Measurements from ENCODE around the gene ADGRD2. TPM values are rescaled to one million over a fixed set of nuclear protein-coding genes. Genes with fewer than 3 reads are reported as not detected.

Gene ADGRD2
- total and polyA plus RNA-seq, 7 experiments from 2014 or later: not detected

GRCh38 chr9:124521142-124521541 lies 70.9 kb downstream of the ADGRD2 start:
- POLR2A ChIA-PET: no interaction called here
- no peak overlapping the region for H3K27ac Mint-ChIP-seq

GRCh38 chr9:124522121-124523098 lies 72.2 kb downstream of the ADGRD2 start:
- peaks cover 0 to 6% of the 10 kb centered on the region in 2 donors for H3K27me3 ChIP-seq (ENCODE audit: control insufficient read depth in 2 of 2, insufficient read depth in 2 of 2, low read length in 2 of 2)
- Mint-ChIP-seq H3K4me1 (no peaks in the 10 kb centered on the region), H3K4me3 (no peak overlapping the region), H3K27ac (no peak overlapping the region), H3K36me3 (no peaks in the 10 kb centered on the region), H3K9me3 (no peaks in the 10 kb centered on the region), H3K27me3 (peaks cover 0 to 25% (median 6%) of the 10 kb centered on the region in 5 donors)
- no peak for ATAC-seq
- H3K4me1 ChIP-seq (ENCODE audit: control insufficient read depth in 2 of 2, insufficient read depth in 2 of 2, low read length in 2 of 2): no peaks in the 10 kb centered on the region
- no peak for DNase-seq
- CTCF ChIA-PET: no interaction called here
- no peaks in the 10 kb centered on the region for H3K9me3 ChIP-seq (ENCODE audit: control insufficient read depth in 2 of 3, low read length in 3 of 3)
- H3K4me3 ChIP-seq (ENCODE audit: low read length): no peak overlapping the region
- POLR2A ChIA-PET: no interaction called here
- no peaks in the 10 kb centered on the region for H3K36me3 ChIP-seq (ENCODE audit: control insufficient read depth in 2 of 3, insufficient read depth in 3 of 3, low read length in 3 of 3)
- no peak overlapping the region for H3K27ac ChIP-seq (ENCODE audit: low read depth, low read length)
- intact Hi-C loops (cut with micrococcal nuclease): no loop called here

More at GRCh38 chr9:124521142-124521541, 70.9 kb downstream of the ADGRD2 start:
- Mint-ChIP-seq H3K27me3 (peaks cover 0 to 25% (median 4%) of the 10 kb centered on the region in 5 donors), H3K36me3 (no peaks in the 10 kb centered on the region), H3K9me3 (no peaks in the 10 kb centered on the region), H3K4me1 (no peaks in the 10 kb centered on the region), H3K4me3 (no peak overlapping the region)
- H3K4me3 ChIP-seq (ENCODE audit: low read length): no peak overlapping the region
- H3K27me3 ChIP-seq (ENCODE audit: control insufficient read depth in 2 of 2, insufficient read depth in 2 of 2, low read length in 2 of 2): peaks cover 0 to 6% of the 10 kb centered on the region in 2 donors
- no peak for ATAC-seq
- H3K36me3 ChIP-seq (ENCODE audit: control insufficient read depth in 2 of 3, insufficient read depth in 3 of 3, low read length in 3 of 3): no peaks in the 10 kb centered on the region
- CTCF ChIA-PET: no interaction called here
- H3K9me3 ChIP-seq (ENCODE audit: control insufficient read depth in 2 of 3, low read length in 3 of 3): no peaks in the 10 kb centered on the region
- DNase-seq: no peak
- intact Hi-C loops (cut with micrococcal nuclease): no loop called here
- no peaks in the 10 kb centered on the region for H3K4me1 ChIP-seq (ENCODE audit: control insufficient read depth in 2 of 2, insufficient read depth in 2 of 2, low read length in 2 of 2)
- H3K27ac ChIP-seq (ENCODE audit: low read depth, low read length): no peak overlapping the region

- H3K4me3 Mint-ChIP-seq: no peak overlapping the region
- no peaks in the 10 kb centered on the region for H3K4me1 Mint-ChIP-seq
- H3K27me3 Mint-ChIP-seq: peaks cover 0 to 9% (median 4%) of the 10 kb centered on the region in 5 donors
- no peak overlapping the region for H3K4me3 ChIP-seq (ENCODE audit: low read length)
- no peaks in the 10 kb centered on the region for H3K9me3 ChIP-seq (ENCODE audit: control insufficient read depth in 2 of 3, low read length in 3 of 3)
- intact Hi-C loops (cut with micrococcal nuclease): no loop called here
- H3K27ac Mint-ChIP-seq: no peak overlapping the region
- H3K36me3 Mint-ChIP-seq: no peaks in the 10 kb centered on the region
- H3K36me3 ChIP-seq (ENCODE audit: control insufficient read depth in 2 of 3, insufficient read depth in 3 of 3, low read length in 3 of 3): no peaks in the 10 kb centered on the region
- H3K4me1 ChIP-seq (ENCODE audit: control insufficient read depth in 2 of 2, insufficient read depth in 2 of 2, low read length in 2 of 2): no peaks in the 10 kb centered on the region
- H3K9me3 Mint-ChIP-seq: no peaks in the 10 kb centered on the region
- ChIA-PET CTCF (interaction anchor here (1.3 kb wide), 1 partner anchor 9 kb away, joined by 5 read pairs; no protein-coding TSS in a partner anchor), POLR2A (no interaction called here)
- H3K27me3 ChIP-seq (ENCODE audit: control insufficient read depth in 2 of 2, insufficient read depth in 2 of 2, low read length in 2 of 2): no peaks in the 10 kb centered on the region
- ATAC-seq (no peak), DNase-seq (no peak)
- no peak overlapping the region for H3K27ac ChIP-seq (ENCODE audit: low read depth, low read length)
These were observed 75.9 kb downstream of the ADGRD2 start for GRCh38 chr9:124526174-124526573.

- Mint-ChIP-seq H3K36me3 (no peaks in the 10 kb centered on the region), H3K4me3 (no peak overlapping the region), H3K27ac (no peak overlapping the region), H3K27me3 (peaks cover 0 to 6% (median 0%) of the 10 kb centered on the region in 5 donors), H3K4me1 (no peaks in the 10 kb centered on the region), H3K9me3 (no peaks in the 10 kb centered on the region)
- Histone ChIP-seq H3K27ac (ENCODE audit: low read depth, low read length) (no peak overlapping the region), H3K4me1 (ENCODE audit: control insufficient read depth in 2 of 2, insufficient read depth in 2 of 2, low read length in 2 of 2) (no peaks in the 10 kb centered on the region), H3K36me3 (ENCODE audit: control insufficient read depth in 2 of 3, insufficient read depth in 3 of 3, low read length in 3 of 3) (no peaks in the 10 kb centered on the region), H3K9me3 (ENCODE audit: control insufficient read depth in 2 of 3, low read length in 3 of 3) (no peaks in the 10 kb centered on the region), H3K4me3 (ENCODE audit: low read length) (no peak overlapping the region), H3K27me3 (ENCODE audit: control insufficient read depth in 2 of 2, insufficient read depth in 2 of 2, low read length in 2 of 2) (no peaks in the 10 kb centered on the region)
- ATAC-seq (no peak), DNase-seq (no peak)
- POLR2A ChIA-PET: no interaction called here
- intact Hi-C loops (cut with micrococcal nuclease): no loop called here
- CTCF ChIA-PET: no interaction called here
These were observed 77.5 kb downstream of the ADGRD2 start for GRCh38 chr9:124527781-124528180.

Other genes with a start within 250 kb of the ADGRD2 start
- 10 to 100 TPM in 1 of 5 experiments, 1 to 10 TPM in 4; 1.9 to 32.8 (median 2.8) TPM for gene NEK6, start 192.5 kb upstream of the ADGRD2 start, total RNA-seq
- under 1 TPM; 0.43 to 0.54 TPM for gene NEK6, start 192.5 kb upstream of the ADGRD2 start, polyA plus RNA-seq
- 100 to 1,000 TPM in 1 of 5 experiments, 10 to 100 TPM in 4; 59.4 to 129 (median 63.2) TPM for gene PSMB7, start 35.0 kb upstream of the ADGRD2 start, total RNA-seq
- gene PSMB7, start 35.0 kb upstream of the ADGRD2 start, polyA plus RNA-seq: 100 to 1,000 TPM; 176 to 203 TPM
- gene NR5A1, start 56.9 kb downstream of the ADGRD2 start, total RNA-seq: under 1 TPM in 1 of 5 experiments, not detected in 4; 0.11 TPM
- not detected for gene NR5A1, start 56.9 kb downstream of the ADGRD2 start, polyA plus RNA-seq

All from naive thymus-derived CD4-positive, alpha-beta T cell (primary cell).